Chondrocyte (in vitro differentiated cells): ENCODE data around the gene CEP164. TPM values are rescaled to one million over a fixed set of nuclear protein-coding genes. Genes with fewer than 3 reads are reported as not detected.

ENCODE experiments used
- DNase-seq: peaks from one replicate; pipeline ENCODE4 v3.0.0; 2021; ENCODE audit warnings: mixed read lengths, low spot score
- H3K27ac Mint-ChIP-seq: one replicate; pipeline ENCODE4 v1.8.0; 2021; ENCODE audit warnings: mild to moderate bottlenecking, moderate library complexity, mixed read lengths; ENCODE audit not compliant: unreplicated experiment
- H3K27me3 Mint-ChIP-seq: 2 replicates; pipeline ENCODE4 v1.8.0; 2021; ENCODE audit warnings: low read depth, mixed read lengths
- H3K36me3 Mint-ChIP-seq: 2 replicates; pipeline ENCODE4 v1.8.0; 2021; ENCODE audit warnings: low read depth, mixed read lengths
- H3K4me1 Mint-ChIP-seq: 2 replicates; pipeline ENCODE4 v1.8.0; 2021; ENCODE audit warnings: low read depth, mild to moderate bottlenecking, mixed read lengths
- H3K4me3 Mint-ChIP-seq: one replicate; pipeline ENCODE4 v1.8.0; 2021; ENCODE audit warnings: mild to moderate bottlenecking, moderate library complexity, mixed read lengths; ENCODE audit not compliant: unreplicated experiment
- H3K9me3 Mint-ChIP-seq: 2 replicates; pipeline ENCODE4 v1.8.0; 2021; ENCODE audit warnings: low read depth, mixed read lengths
- total RNA-seq: library from RNA; stranded (reverse); gene quantifications from 3 replicates; pipeline ENCODE4 v1.2.1, GENCODE V29; 2021
- TF ChIP-seq, protein P1 (sequence below): fragments of 200-600 bp; sonication (generic); IDR thresholded peaks from 2 replicates; pipeline ENCODE4 v1.5.0; 2021; ENCODE audit warnings: antibody characterized with exemption, mild to moderate bottlenecking, moderate library complexity

The CEP164 gene
- total RNA-seq, 1 donor from 2014 or later: 29.2 TPM

- no peaks in the 10 kb centered on the region for H3K4me1 Mint-ChIP-seq
- H3K27ac Mint-ChIP-seq: no peak overlapping the region
- no peak overlapping the region for H3K4me3 Mint-ChIP-seq
- TF ChIP-seq, protein P1, sequence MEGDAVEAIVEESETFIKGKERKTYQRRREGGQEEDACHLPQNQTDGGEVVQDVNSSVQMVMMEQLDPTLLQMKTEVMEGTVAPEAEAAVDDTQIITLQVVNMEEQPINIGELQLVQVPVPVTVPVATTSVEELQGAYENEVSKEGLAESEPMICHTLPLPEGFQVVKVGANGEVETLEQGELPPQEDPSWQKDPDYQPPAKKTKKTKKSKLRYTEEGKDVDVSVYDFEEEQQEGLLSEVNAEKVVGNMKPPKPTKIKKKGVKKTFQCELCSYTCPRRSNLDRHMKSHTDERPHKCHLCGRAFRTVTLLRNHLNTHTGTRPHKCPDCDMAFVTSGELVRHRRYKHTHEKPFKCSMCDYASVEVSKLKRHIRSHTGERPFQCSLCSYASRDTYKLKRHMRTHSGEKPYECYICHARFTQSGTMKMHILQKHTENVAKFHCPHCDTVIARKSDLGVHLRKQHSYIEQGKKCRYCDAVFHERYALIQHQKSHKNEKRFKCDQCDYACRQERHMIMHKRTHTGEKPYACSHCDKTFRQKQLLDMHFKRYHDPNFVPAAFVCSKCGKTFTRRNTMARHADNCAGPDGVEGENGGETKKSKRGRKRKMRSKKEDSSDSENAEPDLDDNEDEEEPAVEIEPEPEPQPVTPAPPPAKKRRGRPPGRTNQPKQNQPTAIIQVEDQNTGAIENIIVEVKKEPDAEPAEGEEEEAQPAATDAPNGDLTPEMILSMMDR: no peak
- DNase-seq: peak; percentile 74
- no peaks in the 10 kb centered on the region for H3K36me3 Mint-ChIP-seq
- H3K27me3 Mint-ChIP-seq: peaks cover 58% of the 10 kb centered on the region
- no peaks in the 10 kb centered on the region for H3K9me3 Mint-ChIP-seq
These were observed 111.6 kb downstream of the CEP164 start for GRCh38 chr11:117439256-117439655.

- H3K9me3 Mint-ChIP-seq: no peaks in the 10 kb centered on the region
- H3K4me3 Mint-ChIP-seq: no peak overlapping the region
- H3K4me1 Mint-ChIP-seq: no peaks in the 10 kb centered on the region
- no peak overlapping the region for H3K27ac Mint-ChIP-seq
- DNase-seq: peak; percentile 37
- H3K36me3 Mint-ChIP-seq: no peaks in the 10 kb centered on the region
- H3K27me3 Mint-ChIP-seq: peaks cover 62% of the 10 kb centered on the region
- TF ChIP-seq, protein P1: no peak
These were observed 112.6 kb downstream of the CEP164 start for GRCh38 chr11:117440258-117440657.

- H3K9me3 Mint-ChIP-seq: no peaks in the 10 kb centered on the region
- H3K4me3 Mint-ChIP-seq: no peak overlapping the region
- TF ChIP-seq, protein P1: no peak
- DNase-seq: peak; percentile 82
- no peak overlapping the region for H3K27ac Mint-ChIP-seq
- peaks cover 62% of the 10 kb centered on the region for H3K27me3 Mint-ChIP-seq
- H3K4me1 Mint-ChIP-seq: no peaks in the 10 kb centered on the region
- H3K36me3 Mint-ChIP-seq: no peaks in the 10 kb centered on the region
These were observed 113.7 kb downstream of the CEP164 start for GRCh38 chr11:117441146-117441975.

DNA sequence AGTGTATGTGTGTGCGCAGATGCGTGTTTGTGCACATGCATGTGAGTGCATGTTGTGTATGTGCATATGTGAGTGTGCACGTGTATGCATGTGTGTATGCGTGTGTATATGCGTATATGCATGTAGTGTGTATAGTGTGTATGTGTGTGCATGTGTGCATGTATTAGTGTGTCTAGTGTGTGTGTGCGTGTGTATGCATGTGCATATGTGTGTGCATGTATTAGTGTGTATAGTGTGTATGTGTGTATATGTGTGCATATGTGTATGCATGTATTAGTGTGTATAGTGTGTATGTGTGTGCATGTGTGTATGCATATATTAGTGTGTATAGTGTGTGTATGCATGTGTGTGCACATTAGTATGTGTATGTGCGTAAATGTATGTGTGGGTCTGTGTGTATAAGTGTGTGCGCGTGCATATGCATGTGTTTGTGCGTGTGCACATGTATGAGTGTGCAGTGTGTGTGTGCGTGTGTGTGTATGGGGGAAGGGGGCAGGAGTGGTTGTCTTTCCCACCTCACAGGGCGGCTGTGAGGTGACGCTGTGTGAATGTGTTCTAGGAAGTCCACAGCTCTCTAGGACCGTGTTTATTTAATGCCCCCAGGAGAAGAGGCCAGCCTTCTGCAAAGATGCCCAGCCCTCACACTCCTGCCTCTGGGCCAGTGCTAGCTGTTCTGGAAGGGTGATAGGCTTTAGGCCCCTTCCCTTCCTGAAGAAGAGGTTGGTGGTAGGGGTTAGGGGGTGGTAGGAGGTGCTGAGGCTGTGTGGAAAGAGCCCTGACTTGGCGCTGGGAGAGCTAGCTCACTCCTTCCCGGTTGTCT, 114.6 kb downstream of the CEP164 start:
- peaks cover 54% of the 10 kb centered on the region for H3K27me3 Mint-ChIP-seq
- H3K4me3 Mint-ChIP-seq: no peak overlapping the region
- no peaks in the 10 kb centered on the region for H3K36me3 Mint-ChIP-seq
- H3K9me3 Mint-ChIP-seq: no peaks in the 10 kb centered on the region
- no peaks in the 10 kb centered on the region for H3K4me1 Mint-ChIP-seq
- TF ChIP-seq, protein P1: no peak
- no peak overlapping the region for H3K27ac Mint-ChIP-seq
- peak; percentile 7 for DNase-seq

DNA sequence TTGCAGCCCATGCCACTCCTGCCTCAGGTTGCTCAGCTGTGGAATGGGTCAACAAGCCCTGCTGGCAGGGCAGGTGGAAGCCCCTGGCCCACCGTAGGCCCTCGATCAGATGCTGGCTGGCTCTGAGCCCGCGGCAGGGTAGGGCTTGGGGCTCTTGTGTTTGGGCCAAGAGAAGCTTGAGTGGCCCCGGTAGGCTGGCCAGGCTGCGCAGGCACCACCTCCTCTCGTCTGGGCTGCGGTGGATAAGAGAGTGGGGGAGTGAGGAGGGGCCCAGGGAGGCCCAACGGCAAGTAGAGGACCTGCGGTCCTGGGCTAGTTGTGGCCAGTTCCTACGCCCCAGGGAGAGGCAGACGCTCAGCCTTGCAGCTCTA, 115.2 kb downstream of the CEP164 start:
- H3K36me3 Mint-ChIP-seq: no peaks in the 10 kb centered on the region
- peak; percentile 71 for DNase-seq
- no peaks in the 10 kb centered on the region for H3K9me3 Mint-ChIP-seq
- no peaks in the 10 kb centered on the region for H3K4me1 Mint-ChIP-seq
- no peak overlapping the region for H3K27ac Mint-ChIP-seq
- no peak overlapping the region for H3K4me3 Mint-ChIP-seq
- H3K27me3 Mint-ChIP-seq: peaks cover 57% of the 10 kb centered on the region
- TF ChIP-seq, protein P1: no peak
